G401.6 (cell line): ENCODE data around the gene CCR5AS.
"Not testable (repeated sequence)": the region's sequence is repeated elsewhere in the genome, so short reads cannot be mapped to it uniquely, and the experiment has no call there.

Source experiments
- FAIRE-seq: peaks from 2 replicates; lab custom pipeline; 2012; peaks lifted over from hg19 to GRCh38; lab: Jason Lieb, UNC

Gene CCR5AS

DNA sequence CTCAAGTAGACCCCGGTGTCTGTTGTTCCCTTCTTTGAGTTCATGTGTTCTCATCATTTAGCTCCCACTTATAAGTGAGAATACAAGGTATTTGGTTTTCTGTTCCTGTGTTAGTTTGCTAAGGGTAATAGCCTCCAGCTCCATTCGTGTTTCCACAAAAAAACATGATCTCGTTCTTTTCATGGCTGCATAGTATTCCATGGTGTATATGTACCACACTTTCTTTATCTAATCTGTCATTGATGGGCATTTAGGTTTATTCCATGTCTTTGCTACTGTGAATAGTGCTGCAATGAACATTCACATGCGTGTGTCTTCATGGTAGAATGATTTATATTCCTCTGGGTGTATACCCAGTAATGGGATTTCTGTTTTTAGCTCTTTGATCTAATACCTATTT, 4.0 kb downstream of the CCR5AS start:
- FAIRE-seq = not testable (repeated sequence)

- no peak for FAIRE-seq
Observed at GRCh38 chr3:46401579-46401978, 5.3 kb downstream of the CCR5AS start.

DNA sequence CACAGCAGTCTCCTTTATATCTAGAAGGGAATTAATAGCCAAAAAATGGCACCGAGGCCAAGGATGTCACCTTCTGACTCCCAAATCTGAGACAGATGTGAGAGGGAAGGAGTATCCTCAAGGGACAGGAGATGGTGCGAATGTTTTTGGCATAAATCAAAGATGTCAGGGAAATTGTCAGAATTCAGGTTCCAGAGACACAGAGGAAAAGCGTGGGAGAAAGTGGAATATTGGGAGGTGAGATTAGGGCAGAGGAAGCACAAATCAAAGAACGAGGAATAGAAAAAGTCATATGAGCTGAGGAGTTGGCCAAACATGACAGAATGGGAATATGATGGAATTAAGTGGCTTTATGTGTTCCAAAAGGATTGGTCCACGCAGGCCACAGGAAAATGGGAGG, 6.0 kb downstream of the CCR5AS start:
- FAIRE-seq = no peak

GRCh38 chr3:46400000-46400734, 6.7 kb downstream of the CCR5AS start:
- FAIRE-seq = no peak

DNA sequence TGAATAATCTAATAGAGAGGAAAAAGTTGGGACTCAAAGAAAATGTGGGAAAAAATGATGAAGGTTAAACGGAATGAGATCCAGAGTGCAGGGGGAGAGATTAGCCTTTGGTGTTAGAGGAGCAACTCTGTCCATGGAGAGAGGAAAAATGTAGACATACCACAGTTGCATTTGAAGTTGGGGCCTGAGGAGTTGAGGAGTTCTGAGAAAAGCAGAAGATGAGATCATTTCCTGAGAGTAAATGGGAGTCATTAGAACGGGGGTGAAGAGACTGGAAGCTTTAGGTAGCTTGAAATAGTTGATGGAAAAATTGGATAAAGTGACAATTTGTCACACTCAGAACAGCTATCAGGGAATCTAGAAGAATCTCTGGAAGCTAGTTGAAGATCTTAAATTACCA, 7.3 kb downstream of the CCR5AS start:
- no peak for FAIRE-seq

GRCh38 chr3:46399098-46399497, 7.8 kb downstream of the CCR5AS start:
- no peak for FAIRE-seq

GRCh38 chr3:46398186-46398955, 8.5 kb downstream of the CCR5AS start:
- no peak for FAIRE-seq

GRCh38 chr3:46397111-46397510, 9.8 kb downstream of the CCR5AS start:
- FAIRE-seq = no peak

- no peak for FAIRE-seq
Observed at GRCh38 chr3:46395766-46396530, 10.9 kb downstream of the CCR5AS start.

GRCh38 chr3:46395210-46395661, 11.6 kb downstream of the CCR5AS start:
- no peak for FAIRE-seq

DNA sequence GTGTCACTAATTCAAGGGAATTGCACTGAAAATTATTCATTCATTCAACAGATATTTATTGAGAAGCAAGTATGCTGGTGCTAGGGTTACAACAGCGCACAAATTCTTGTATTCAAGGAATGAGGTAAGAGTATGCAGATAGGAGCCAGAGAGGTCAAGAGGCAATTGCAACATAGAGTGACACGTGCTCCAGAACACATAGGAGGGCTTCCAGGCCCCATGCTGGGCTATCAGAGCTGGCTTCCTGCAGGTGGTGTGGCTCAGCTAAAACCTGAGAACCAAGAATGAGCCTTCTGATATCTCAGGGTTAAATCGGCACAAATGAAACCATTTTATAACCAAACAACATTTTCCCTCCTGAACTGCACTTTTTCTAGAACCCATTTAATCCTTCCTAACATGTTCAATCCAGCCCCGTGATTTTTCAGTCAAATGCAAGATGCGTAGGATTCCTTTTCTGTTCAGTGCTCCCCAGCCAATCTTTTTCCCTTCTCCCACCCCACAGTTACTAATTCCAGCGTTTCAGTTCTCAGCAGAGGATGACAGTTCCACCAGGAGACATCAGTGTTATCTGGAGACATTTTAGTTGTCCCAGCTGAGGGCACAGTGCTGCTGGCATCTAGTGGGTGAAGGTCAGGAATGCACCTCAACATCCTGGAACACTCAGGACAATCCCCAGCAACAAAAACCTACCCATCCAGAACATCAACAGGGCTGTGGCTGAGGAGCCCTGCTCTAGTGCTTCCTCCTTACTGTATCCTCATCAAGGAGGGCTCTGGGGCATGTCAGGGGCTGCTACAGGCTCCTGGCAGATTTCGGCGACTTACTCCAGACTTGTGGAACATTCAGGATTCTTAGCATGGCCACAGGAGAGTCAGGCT, 13.1 kb downstream of the CCR5AS start:
- FAIRE-seq = no peak

GRCh38 chr3:46393011-46393410, 13.9 kb downstream of the CCR5AS start:
- FAIRE-seq = no peak

- not testable (repeated sequence) for FAIRE-seq
Observed at GRCh38 chr3:46391526-46391925, 15.3 kb downstream of the CCR5AS start.

- no peak for FAIRE-seq
Observed at GRCh38 chr3:46389306-46389705, 17.6 kb downstream of the CCR5AS start.

- FAIRE-seq = not testable (repeated sequence)
Observed at GRCh38 chr3:46388847-46389246, 18.0 kb downstream of the CCR5AS start.

DNA sequence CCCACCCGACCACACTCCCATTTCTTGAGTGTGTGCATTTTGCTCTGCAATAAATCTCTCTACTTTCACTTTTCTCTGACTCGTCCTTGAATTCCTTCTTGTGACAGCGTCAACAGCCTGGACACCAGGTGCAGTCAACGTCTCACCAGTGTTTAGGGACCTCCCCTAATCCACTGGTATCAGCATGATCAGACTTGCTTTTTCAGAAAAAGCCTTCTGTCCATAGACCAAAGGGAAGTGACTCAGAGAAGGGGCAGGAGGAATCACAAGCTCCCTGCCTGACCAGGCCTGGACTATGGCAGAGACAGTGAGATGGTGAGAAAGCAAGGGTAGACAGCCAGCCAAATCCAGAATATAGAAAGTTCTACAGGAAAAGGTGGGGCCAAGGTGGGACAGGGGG, 20.7 kb downstream of the CCR5AS start:
- FAIRE-seq = no peak

GRCh38 chr3:46383951-46384330, 22.9 kb downstream of the CCR5AS start:
- no peak for FAIRE-seq

DNA sequence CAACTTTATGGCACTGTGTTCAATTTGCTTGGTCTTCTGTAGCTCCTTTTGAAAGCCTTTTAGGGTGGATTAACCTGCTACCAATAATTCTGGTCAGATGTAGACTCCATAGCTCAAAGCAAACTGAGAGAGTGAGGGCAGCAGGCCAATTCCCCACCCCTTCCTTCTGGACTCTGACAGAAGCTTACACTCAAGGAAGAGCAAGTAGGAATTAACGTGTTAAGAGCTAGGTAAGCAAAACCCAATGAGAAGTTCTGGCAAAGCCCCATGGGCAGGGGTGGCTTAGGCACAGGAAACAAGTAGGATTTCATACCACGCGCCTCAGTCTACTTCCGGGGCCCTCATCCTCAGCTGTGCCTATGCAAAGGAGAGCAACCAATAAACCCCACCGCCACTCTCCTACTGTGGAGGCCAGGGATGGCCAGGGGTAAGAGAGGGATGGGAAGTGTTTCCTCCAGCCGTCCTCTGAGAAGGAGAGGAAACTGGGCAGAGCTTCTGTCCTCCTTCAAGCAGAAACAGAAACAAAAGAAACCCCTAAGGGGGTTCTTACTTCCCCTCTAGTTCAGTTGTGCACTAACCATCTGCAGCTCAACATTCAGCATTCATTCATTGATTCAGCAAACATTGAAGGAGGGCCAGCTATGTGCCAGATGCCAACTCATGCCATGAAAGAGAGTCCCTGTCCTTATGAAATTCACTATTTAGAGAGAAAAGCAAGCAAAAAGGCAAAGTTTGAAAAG, 23.5 kb downstream of the CCR5AS start:
- FAIRE-seq = no peak

DNA sequence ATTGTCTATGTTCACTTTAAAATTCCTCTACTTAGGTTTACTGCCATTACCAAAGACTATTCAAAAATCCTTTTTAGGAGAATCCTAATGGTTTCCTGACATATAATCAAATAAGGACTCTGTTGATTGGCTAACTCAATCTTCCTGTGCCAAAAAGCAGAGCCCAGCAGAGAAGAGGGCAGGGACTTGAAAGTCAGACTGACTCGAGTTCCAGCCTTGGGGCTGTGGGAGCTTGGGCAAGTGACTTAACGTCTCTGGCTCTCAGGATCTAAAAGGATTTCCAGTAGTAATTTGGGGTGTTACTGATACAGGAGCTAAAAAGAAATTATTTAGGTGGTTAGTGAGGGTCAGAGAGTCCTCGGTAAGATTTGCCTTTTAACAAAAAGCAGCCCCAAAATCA, 25.2 kb downstream of the CCR5AS start:
- FAIRE-seq = no peak

DNA sequence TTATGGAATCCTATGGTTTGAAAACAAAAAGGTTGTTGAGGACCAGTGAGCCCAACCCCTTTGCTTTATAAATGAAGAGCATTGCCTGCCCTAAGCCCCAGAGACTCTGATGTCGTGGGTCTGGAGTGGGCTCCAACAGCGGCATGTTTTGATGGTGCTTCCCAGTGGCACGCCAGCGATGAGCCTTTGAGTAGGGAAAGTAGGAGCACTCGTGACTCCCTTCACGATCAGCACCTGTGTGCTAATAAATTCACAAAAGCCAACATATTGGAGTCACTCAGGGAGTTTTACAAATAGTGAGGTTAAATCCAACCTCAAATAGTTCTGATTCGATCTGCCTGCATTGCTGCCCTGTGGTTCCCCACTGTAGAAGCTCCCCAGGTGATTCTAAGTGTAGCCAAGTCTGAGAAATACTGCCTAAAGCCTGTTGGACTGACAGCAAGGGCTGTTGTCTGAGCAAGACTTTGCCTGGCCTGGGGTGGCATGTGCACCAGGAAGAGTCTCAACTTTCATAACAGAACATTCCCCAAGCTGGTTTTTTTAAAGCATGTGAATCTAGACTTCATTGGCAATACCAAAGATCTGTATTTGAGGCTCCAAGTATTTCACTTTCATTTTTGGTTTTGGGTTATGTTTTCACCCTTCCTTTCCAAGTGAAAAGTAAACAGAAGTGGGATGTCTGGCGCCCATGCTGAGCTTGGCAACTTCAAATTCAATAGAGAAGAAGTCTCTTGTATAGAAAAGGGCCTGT, 26.2 kb downstream of the CCR5AS start:
- FAIRE-seq = no peak
